ENCODE results near the gene HLA-DPA1.

DNA sequence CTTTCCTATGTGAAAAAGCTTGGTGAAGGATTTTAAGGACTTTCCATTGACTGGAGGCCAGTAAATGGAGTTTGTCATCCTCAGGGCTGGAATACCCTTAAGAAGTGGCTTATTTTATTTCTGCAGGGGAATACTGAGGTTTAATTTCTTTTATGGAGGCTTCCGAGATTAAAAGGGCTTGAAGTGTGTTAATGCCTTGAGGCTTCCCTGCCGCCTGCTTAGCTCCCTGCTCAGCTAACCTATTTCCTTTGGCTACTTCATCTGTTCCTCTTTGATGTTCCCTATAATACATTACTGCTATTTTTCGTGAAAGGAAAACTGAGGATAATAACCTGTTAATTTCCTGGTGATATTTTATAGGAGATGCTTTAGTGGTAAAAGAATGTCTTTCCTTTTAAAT lies 46.6 kb upstream of the HLA-DPA1 start:
- TF ChIP-seq, protein P1, sequence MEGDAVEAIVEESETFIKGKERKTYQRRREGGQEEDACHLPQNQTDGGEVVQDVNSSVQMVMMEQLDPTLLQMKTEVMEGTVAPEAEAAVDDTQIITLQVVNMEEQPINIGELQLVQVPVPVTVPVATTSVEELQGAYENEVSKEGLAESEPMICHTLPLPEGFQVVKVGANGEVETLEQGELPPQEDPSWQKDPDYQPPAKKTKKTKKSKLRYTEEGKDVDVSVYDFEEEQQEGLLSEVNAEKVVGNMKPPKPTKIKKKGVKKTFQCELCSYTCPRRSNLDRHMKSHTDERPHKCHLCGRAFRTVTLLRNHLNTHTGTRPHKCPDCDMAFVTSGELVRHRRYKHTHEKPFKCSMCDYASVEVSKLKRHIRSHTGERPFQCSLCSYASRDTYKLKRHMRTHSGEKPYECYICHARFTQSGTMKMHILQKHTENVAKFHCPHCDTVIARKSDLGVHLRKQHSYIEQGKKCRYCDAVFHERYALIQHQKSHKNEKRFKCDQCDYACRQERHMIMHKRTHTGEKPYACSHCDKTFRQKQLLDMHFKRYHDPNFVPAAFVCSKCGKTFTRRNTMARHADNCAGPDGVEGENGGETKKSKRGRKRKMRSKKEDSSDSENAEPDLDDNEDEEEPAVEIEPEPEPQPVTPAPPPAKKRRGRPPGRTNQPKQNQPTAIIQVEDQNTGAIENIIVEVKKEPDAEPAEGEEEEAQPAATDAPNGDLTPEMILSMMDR (IDR thresholded peaks at IDR 0.05), result no peak
- TF ChIP-seq EZH2 (IDR thresholded peaks at IDR 0.05; ENCODE audit: borderline replicate concordance, insufficient read depth, low read depth, low read length, poor library complexity, severe bottlenecking), result no peak
